Measurements from ENCODE around the gene SORL1-AS1.

SORL1-AS1 gene

DNA sequence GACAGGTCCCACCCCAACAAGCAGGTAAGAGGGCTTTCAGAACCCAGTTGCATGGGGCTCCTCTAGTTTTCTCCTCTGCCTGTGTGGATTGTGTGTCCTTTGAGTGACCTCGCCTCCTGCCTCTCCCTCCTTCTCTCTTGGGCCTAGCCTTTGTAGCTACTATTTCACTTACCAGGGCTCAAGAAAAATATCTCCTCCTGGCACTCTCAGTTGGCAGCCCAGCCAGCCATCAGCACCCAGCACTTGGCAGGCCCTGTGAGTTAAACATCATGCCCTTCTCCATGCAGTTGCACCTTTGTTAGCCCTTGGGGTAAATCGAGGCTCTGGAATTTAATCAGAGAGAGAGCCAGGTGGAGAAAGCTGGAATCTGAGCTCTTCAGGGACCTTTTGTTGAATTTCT, 35.4 kb upstream of the SORL1-AS1 start:
- no peak for TF ChIP-seq POLR2A (IDR thresholded peaks at IDR 0.05)
- TF ChIP-seq POLR2AphosphoS5 (IDR thresholded peaks at IDR 0.05) = no peak
- TF ChIP-seq EP300 (IDR thresholded peaks at IDR 0.05) = no peak
- TF ChIP-seq, protein P1, sequence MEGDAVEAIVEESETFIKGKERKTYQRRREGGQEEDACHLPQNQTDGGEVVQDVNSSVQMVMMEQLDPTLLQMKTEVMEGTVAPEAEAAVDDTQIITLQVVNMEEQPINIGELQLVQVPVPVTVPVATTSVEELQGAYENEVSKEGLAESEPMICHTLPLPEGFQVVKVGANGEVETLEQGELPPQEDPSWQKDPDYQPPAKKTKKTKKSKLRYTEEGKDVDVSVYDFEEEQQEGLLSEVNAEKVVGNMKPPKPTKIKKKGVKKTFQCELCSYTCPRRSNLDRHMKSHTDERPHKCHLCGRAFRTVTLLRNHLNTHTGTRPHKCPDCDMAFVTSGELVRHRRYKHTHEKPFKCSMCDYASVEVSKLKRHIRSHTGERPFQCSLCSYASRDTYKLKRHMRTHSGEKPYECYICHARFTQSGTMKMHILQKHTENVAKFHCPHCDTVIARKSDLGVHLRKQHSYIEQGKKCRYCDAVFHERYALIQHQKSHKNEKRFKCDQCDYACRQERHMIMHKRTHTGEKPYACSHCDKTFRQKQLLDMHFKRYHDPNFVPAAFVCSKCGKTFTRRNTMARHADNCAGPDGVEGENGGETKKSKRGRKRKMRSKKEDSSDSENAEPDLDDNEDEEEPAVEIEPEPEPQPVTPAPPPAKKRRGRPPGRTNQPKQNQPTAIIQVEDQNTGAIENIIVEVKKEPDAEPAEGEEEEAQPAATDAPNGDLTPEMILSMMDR (IDR thresholded peaks at IDR 0.05) = no peak
- WGBS, 2 donors = 89 to 93% methylated on average over 2 of the region's 2 CpGs
- Histone ChIP-seq H3K27me3 (no peaks in the 10 kb centered on the region), H3K4me3 (no peak overlapping the region), H3K4me1 (peaks cover 0 to 12% (median 5%) of the 10 kb centered on the region in 4 donors), H3K27ac (no peak overlapping the region), H3K9me3 (no peaks in the 10 kb centered on the region), H3K36me3 (peaks cover 0 to 3% (median 1%) of the 10 kb centered on the region in 4 donors)
- ATAC-seq (ENCODE audit: low FRiP score in 2 of 2) (no peak), DNase-seq (no peak)

DNA sequence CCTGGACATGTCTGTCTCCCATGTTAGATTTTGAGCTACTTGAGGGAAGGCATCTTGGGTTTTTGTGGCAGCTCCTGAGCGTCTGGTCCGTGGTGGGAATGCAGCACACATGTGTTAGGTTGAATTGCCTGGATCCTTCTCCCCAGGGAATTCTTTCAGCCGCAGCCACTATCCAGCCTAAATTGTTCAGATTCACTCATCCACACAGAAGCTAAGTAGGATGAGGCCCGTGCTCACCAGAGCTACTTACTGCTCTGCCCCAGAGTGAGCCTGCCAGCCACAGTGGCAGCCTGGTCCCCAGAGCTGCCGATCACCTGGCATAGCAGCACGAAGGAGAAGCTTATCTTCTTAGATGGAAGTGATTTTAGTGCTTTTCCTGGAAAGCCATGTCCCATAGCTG, 34.4 kb upstream of the SORL1-AS1 start:
- Histone ChIP-seq H3K36me3 (peaks cover 0 to 3% (median 1%) of the 10 kb centered on the region in 4 donors), H3K4me1 (peaks cover 2 to 22% (median 12%) of the 10 kb centered on the region in 4 donors), H3K27me3 (no peaks in the 10 kb centered on the region), H3K4me3 (no peak overlapping the region), H3K27ac (no peak overlapping the region), H3K9me3 (no peaks in the 10 kb centered on the region)
- 81 to 89% methylated on average over 5 to 6 of the region's 6 CpGs for WGBS, 2 donors
- no peak for TF ChIP-seq EP300 (IDR thresholded peaks at IDR 0.05)
- TF ChIP-seq, protein P1 (IDR thresholded peaks at IDR 0.05) = no peak
- TF ChIP-seq POLR2AphosphoS5 (IDR thresholded peaks at IDR 0.05) = no peak
- TF ChIP-seq POLR2A (IDR thresholded peaks at IDR 0.05) = no peak
- no peak for ATAC-seq (ENCODE audit: low FRiP score in 2 of 2)
- no peak for DNase-seq

DNA sequence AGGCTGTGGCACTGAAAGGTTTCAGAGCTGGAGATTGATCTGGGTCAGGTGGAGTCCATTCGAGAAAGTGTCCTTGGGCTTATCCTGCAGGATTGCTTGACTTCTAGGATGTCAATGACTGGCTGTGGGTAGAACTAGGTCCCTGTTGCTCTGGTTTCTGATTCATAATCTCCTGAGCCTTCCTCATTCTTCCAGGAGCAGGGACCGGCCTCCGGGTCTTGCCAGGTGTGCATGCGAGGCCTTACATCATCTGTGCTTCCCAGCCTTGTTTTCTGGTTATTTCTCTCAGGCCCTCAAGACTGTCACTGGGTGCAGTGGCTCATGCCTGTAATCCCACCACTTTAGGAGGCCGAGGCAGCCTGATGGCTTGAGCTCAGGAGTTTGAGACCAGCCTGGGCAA, 33.3 kb upstream of the SORL1-AS1 start:
- no peak overlapping the region for H3K27ac ChIP-seq
- peaks cover 0 to 3% (median 1%) of the 10 kb centered on the region in 4 donors for H3K36me3 ChIP-seq
- no peaks in the 10 kb centered on the region for H3K9me3 ChIP-seq
- WGBS, 2 donors = 94 to 96% methylated on average over 5 of the region's 5 CpGs
- H3K4me1 ChIP-seq = peaks cover 2 to 26% (median 15%) of the 10 kb centered on the region in 4 donors
- DNase-seq (no peak), ATAC-seq (ENCODE audit: low FRiP score in 2 of 2) (no peak)
- no peaks in the 10 kb centered on the region for H3K27me3 ChIP-seq
- no peak for TF ChIP-seq POLR2AphosphoS5 (IDR thresholded peaks at IDR 0.05)
- no peak overlapping the region for H3K4me3 ChIP-seq

DNA sequence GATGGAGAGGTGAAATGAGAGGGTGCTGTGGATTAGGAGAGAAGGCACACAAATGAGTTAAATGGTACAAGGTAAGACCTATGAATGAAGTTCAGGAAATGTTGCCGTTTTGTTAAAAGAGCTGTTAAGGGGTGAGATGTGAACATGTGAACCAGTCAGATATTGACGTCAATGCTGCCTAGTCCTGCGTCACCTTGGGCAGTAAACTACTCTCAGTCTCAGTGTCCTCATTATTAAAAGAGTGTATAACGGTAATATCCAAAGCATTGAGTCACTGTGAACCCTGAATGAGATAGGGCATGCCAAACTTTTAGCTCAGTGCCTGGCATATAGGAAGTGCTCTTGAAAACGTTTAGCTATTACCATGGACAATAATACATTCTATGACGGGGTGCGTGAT, 32.4 kb upstream of the SORL1-AS1 start:
- DNase-seq (no peak), ATAC-seq (ENCODE audit: low FRiP score in 2 of 2) (no peak)
- 88% methylated on average over 7 of the region's 7 CpGs for WGBS, 2 donors
- Histone ChIP-seq H3K4me3 (no peak overlapping the region), H3K27me3 (no peaks in the 10 kb centered on the region), H3K27ac (no peak overlapping the region), H3K4me1 (peaks cover 2 to 26% (median 15%) of the 10 kb centered on the region in 4 donors), H3K9me3 (no peaks in the 10 kb centered on the region), H3K36me3 (peaks cover 0 to 3% (median 1%) of the 10 kb centered on the region in 4 donors)
- TF ChIP-seq EP300 (IDR thresholded peaks at IDR 0.05) = no peak
- TF ChIP-seq, protein P1 (IDR thresholded peaks at IDR 0.05) = no peak
- no peak for TF ChIP-seq POLR2AphosphoS5 (IDR thresholded peaks at IDR 0.05)
- TF ChIP-seq POLR2A (IDR thresholded peaks at IDR 0.05) = no peak

DNA sequence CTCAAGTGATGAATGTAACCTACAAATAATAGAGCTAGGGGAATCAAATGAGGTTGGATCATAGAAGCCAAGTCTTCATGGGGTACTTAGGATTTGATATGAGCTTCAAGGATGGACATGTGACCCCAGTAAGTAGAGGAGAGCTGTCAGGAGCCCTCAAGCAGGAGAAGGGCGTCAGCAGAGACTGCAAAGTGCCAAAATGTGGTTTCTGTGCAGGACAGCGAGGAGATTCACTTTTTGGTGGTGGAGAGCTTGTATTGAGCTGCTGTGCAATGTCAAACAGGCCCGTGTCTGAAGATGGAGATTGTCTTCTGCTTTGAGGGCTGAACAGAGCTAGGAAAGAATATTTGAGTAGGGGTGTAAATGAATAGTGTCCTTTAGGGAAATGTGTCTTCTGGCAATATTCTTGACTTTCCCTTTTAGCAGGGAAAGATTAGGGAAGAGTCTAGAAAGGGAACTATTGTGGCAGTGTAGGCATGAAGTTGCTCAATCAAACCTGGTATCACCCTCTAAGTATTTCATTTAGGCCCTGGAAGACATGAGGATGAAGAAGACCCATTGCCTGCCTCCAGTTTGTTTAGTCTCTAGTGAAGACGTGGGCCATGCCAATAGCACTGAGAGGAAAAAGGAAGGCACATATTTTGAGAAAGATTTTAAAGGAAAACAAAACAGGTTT, 31.2 kb upstream of the SORL1-AS1 start:
- Histone ChIP-seq H3K36me3 (peaks cover 0 to 3% (median 1%) of the 10 kb centered on the region in 4 donors), H3K4me3 (no peak overlapping the region), H3K4me1 (peaks cover 2 to 28% (median 16%) of the 10 kb centered on the region in 4 donors), H3K27ac (no peak overlapping the region), H3K27me3 (no peaks in the 10 kb centered on the region), H3K9me3 (no peaks in the 10 kb centered on the region)
- DNase-seq = no peak
- WGBS, 2 donors = 61 to 66% methylated on average over 4 of the region's 4 CpGs
- TF ChIP-seq EP300 (IDR thresholded peaks at IDR 0.05) (no peak), POLR2AphosphoS5 (IDR thresholded peaks at IDR 0.05) (no peak), POLR2A (IDR thresholded peaks at IDR 0.05) (no peak)
- TF ChIP-seq, protein P1 (IDR thresholded peaks at IDR 0.05) = no peak
- ATAC-seq (ENCODE audit: low FRiP score in 2 of 2) = peak in 1 of 2 donors; percentile 34
